Activated CD4-positive, alpha-beta T cell treated with anti-CD3 and anti-CD28 coated beads for 1 hour (primary cell): Measurements from ENCODE around the gene ZNF778.

ENCODE experiments used
- DNase-seq: peaks from one replicate; pipeline ENCODE4 v3.0.0-alpha.2; 2020

Gene ZNF778

GRCh38 chr16:89194340-89195311, 22.9 kb upstream of the ZNF778 start:
- no peak for DNase-seq

DNA sequence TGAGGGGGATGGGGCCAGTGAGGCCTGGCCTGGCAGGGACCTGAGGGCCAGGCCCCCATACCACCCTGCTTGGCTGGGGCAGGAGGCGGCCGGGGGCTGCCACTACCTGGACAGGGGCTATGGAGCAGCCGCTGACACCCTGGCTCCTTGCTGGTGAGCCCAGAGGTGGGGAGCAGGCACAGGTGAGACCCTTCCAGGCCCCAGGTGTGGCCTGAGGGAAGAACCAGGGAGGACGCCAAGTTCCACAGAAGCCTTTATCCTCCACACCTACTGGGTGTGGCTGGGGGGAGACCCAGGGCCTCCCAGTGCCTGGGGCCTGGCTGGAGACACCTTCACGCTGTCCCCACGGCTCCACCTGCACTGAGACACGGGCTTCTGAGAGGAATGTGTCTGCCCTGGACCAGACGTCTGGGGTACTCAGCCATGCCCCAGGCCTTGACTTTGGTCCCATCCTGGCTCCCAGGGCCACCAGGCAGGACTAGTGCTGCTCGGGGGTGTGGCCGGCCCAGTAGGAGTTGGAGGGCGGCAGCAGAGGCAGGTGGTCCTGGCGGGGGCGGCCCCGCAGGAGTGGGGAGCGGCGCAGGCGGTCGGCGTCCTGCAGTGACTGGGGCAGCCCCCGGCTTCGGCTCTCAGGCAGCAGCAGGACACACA, 21.9 kb upstream of the ZNF778 start:
- no peak for DNase-seq

GRCh38 chr16:89197033-89197632, 20.4 kb upstream of the ZNF778 start:
- DNase-seq: no peak

- DNase-seq: no peak
Measured at GRCh38 chr16:89197633-89198416, 19.7 kb upstream of the ZNF778 start.

- no peak for DNase-seq
Measured at GRCh38 chr16:89198417-89199240, 18.9 kb upstream of the ZNF778 start.

- DNase-seq: no peak
Measured at GRCh38 chr16:89199241-89200123, 18.0 kb upstream of the ZNF778 start.

DNA sequence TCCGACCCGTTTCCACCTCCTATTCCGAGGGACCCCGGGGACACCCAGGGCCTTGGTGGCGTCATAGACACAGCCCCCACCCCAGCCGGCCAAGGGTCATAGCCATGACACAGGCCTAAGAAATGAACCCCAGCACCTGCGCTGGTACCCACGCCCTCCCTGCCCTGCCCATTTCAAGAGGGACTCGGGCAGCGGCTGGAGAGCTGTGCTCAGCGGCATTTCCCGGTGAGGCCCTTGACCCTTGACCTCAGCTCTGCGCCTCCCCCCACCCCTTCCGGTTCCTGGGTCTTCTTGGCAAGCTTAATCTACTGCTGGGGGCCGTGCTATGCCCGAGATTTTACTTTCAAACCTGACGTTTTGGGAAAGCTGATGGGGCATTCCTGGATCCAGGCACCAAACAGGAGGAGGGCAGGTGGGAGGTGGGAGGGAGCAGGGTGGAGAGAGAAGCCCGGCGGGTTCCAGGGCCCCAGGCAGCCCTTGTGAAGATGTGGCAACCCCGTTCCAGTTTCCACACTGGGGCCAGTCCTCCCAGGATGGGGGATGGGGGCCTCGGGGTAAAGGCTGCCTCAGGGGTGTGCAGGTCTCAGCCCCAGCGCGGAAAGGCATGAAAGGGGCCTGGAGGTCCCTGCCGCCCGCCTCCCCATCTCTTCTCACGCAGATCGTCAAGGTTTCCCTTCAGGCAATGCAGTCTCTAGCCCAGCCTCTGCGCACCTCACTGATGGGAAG, 17.2 kb upstream of the ZNF778 start, which contains the start of gene SLC22A31:
Gene SLC22A31, minus strand, starts transcription at position 414 of the 726 bp plus-strand sequence. Its CDS starts 36 bp downstream, at position 378.
- DNase-seq: no peak

DNA sequence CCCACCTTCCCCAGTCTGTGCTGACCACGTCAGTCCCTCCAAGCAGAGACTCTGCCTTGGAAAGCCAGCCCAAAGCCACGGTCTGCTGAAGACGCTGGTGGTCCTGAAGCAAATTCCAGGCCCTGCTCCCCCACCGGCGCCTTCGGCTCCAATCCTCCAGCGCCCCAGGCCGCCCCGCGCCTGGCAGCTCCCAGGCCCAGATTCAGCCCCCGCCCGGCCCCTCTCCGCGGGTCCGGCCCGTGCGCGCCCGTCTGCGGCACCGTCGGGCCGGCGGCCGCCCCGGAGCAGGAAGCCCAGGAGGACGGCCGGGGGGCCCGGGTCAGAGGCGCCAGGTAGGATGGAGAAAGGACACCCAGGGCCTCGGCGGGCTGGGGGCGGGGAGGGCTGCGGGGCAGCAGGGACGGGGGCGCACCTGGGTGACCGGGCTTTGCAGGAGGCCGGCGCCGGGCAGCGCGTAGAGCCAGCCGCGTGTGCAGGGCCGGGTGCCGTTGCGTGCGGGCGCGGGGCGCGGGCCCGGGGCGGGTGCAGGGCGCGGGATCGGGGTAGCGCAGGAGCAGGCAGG, 16.6 kb upstream of the ZNF778 start:
- no peak for DNase-seq

- peak; percentile 66 for DNase-seq
Measured at GRCh38 chr16:89201439-89202377, 15.8 kb upstream of the ZNF778 start.

DNA sequence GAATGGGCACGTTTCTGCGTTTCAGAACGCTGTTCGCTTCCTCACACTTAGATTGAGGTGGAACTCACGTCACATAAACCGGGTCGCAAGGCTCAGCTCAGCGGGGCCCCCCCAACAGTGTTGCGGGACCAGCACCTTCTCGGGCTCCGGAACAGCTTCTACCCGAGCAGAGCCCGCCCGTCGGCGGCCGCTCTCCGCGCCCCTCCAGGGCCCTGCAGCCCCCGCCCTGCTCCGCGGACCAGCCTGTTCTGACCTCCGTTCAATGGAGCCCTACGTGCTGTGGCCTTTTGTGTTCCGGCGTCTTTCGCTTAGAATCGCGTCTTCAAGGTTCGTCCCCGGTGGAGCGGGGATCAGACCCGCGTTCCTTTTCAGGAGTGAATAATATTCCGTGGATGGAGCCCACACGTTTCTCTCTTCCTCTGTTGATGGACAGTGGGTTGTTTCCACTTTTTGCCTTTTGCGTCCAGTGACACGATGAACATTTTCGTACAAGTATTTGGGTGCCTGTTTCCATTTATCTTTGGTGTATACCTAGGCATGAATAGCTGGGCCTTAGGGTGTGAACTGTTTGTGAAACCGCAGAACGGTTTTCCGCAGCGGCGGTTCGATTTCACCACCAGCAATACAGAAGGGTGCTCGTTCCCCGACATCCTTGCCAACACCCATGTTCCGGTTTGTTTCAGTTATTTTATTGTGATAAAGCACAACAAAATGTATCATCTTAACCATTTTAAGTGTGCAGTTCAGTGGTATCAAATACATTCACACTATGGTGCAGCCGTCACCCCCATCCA, 14.9 kb upstream of the ZNF778 start:
- no peak for DNase-seq

DNA sequence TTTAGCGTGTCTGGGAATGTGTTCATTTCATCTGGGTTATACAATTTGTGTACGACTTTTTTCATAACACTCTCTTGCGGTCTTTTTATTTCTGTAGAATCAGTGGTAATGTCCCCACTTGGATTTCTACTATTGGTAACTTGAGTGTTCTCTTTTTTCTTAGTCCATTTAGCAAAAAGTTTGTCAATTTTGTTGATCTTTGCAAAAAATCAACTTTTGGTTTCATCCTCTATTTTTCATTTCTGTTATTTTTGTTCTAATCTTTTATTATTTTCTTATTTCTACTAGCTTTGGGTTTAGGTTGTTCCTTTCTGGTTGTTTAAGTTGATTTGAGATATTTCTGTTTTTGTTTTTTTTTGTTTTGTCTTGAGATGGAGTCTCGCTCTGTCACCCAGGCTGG, 9.5 kb upstream of the ZNF778 start:
- no peak for DNase-seq

DNA sequence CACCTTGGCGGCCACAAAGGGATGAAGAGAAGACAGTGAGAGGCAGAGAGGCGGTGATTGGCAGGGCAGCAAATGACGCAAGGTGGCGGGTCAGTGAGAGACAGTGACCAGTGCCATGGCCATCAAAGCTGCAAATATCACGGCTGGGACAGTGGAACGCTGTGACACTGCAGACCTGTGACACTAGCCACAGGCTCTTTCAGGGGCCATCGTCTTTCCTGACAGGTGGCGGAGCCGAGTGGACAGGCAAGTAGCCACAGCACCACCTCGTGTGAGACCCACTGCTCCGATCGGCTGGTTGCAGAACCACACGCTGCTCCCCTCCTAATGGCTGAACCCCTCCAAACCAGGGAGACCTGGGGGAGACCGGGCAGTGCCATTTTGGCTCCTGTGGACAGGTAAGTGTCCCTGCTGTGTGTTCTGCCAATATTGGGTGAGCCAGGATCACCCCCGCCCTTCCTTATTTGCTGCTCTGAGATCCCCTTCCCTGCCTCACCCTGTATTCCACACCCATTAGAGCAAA, 7.9 kb upstream of the ZNF778 start:
- no peak for DNase-seq

GRCh38 chr16:89210165-89210903, 7.2 kb upstream of the ZNF778 start:
- no peak for DNase-seq

DNA sequence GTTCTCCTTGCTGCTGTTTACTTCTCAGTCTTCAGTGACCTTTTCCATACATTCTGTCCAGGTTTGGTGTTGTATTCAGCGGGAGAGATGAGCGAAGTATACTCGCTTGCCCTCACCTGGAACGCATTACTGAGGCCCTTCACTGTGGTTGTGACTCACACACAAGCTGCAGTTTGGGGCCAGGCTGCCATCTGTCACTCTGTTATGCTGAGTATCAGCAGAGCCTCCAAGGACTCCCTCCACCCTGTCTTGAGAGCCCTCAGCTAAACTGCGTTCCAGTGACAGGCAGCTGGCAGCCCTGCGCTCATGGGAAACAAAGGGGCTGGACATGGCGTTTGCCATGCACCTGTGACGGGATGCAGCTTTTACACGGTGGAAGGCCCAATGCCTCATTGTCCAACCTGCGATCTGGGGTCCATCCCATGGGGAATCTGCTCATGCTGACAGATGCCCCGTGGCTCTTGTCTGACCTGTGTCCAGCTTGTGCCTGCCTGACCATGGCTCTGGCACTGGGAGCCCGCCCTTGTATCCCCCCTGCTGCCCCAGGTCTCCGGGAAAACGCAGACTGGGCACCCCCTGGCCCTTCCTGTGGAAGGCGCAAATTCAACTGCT, 6.5 kb upstream of the ZNF778 start:
- DNase-seq: no peak

DNA sequence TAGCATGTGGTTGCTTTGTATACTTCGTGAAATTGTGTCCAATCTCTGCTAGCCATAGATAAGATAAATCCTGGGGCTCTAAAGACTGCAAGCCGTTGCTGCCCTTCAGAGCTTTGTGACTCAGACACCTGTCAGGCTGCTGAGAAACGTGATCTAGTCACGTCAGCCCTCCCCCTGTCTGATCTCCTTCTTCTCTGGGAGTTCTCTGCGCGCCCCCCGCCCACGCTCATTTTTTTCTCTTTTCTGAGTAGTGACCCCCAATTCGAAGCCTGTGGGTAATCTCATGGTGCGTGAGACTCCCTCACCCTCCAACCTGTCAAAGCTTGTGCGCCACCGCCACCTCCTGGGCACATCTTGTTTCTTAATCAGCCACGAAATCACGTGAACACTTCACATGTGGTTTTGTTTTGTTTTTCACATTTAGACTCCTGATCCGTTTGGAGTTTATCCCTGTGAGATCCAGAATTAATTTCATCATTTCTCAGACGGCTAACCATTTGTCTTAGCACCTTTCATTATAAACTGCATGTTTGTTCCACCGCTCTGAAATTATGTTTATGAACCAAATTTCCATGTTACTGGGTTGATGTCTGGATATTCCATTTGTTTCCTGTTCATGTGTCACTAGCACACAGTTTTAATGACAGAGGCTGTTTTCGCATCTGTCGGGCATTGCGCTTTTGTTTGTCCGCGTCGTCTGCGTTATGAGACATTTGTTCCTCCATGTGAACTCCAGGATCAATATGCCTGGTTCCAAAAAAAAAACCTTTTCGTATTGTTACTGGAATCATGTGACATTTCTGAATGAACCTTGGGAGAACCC, 977 bp upstream of the ZNF778 start:
- peak; percentile 73 for DNase-seq

- no peak for DNase-seq
Measured at GRCh38 chr16:89217138-89217387, 440 bp upstream of the ZNF778 start.
